PC-3 (cell line): ENCODE results near the gene PLAGL2. TPM values are rescaled to one million over a fixed set of nuclear protein-coding genes. Genes with fewer than 3 reads are reported as not detected.

Experiments used
- ATAC-seq: fragments of 200-7000 bp; cut with Tn5 transposase; 2 replicates; pipeline ENCODE4 v1.9.1; 2020; ENCODE audit warnings: mild to moderate bottlenecking, moderate library complexity
- BruUV-seq: library from RNA; stranded (reverse); fragments of 400-500 nt; replicated peaks from 2 replicates; lab custom pipeline; 2021; lab: Mats Ljungman, UMichigan
- CTCF ChIA-PET: fragments of 300-600 bp; sonication (Branson Sonifier 250); formaldehyde crosslinking; loops from one replicate; lab custom pipeline; 2022; ENCODE audit warnings: antibody characterized with exemption; lab: Charles Lee
- POLR2A ChIA-PET: fragments of 300-600 bp; sonication (Branson Sonifier 250); formaldehyde crosslinking; loops from one replicate; lab custom pipeline; 2022; ENCODE audit warnings: antibody characterized with exemption; ENCODE audit not compliant: unreplicated experiment; lab: Charles Lee
- DNase-seq: peaks from one replicate; pipeline ENCODE4 v3.0.0-alpha.2; 2015
- H2AFZ ChIP-seq: fragments of 300-600 bp; sonication (generic); 2 replicates; pipeline ENCODE4 v1.6.0; 2016; ENCODE audit warnings: antibody characterized with exemption, low read length
- H3F3A ChIP-seq: fragments of 300-600 bp; sonication (generic); one replicate; pipeline ENCODE4 v1.6.0; 2017; ENCODE audit warnings: antibody characterized with exemption, low read length, control low read depth, mild to moderate bottlenecking; ENCODE audit not compliant: unreplicated experiment
- H3K27ac ChIP-seq: fragments of 300-600 bp; sonication (generic); 2 replicates; pipeline ENCODE4 v1.5.1; 2016; ENCODE audit warnings: mild to moderate bottlenecking, low read length
- H3K27me3 ChIP-seq: fragments of 300-600 bp; sonication (generic); 2 replicates; pipeline ENCODE4 v1.6.1; 2016; ENCODE audit warnings: low read length, mixed read lengths
- H3K36me3 ChIP-seq: fragments of 300-600 bp; sonication (generic); 2 replicates; pipeline ENCODE4 v1.6.1; 2016; ENCODE audit warnings: low read depth, mixed run types, low read length, mixed read lengths
- H3K4me1 ChIP-seq: fragments of 300-600 bp; sonication (generic); 2 replicates; pipeline ENCODE4 v1.5.1; 2016; ENCODE audit warnings: low read length; ENCODE audit not compliant: insufficient read depth
- H3K4me2 ChIP-seq: fragments of 300-600 bp; sonication (generic); 2 replicates; pipeline ENCODE4 v1.6.0; 2016; ENCODE audit warnings: low read length
- H3K4me3 ChIP-seq: fragments of 300-600 bp; sonication (generic); 2 replicates; pipeline ENCODE4 v1.5.1; 2016; ENCODE audit warnings: mild to moderate bottlenecking, low read length, mixed read lengths
- H3K79me2 ChIP-seq: fragments of 300-600 bp; sonication (generic); 2 replicates; pipeline ENCODE4 v1.6.1; 2017; ENCODE audit warnings: low read length, mixed read lengths
- H3K9ac ChIP-seq: fragments of 300-600 bp; sonication (generic); 2 replicates; pipeline ENCODE4 v1.6.0; 2016; ENCODE audit warnings: mild to moderate bottlenecking, low read length
- H3K9me2 ChIP-seq: fragments of 300-600 bp; sonication (generic); replicated peaks from 2 replicates; pipeline ENCODE4 v1.6.1; 2016; ENCODE audit warnings: mixed run types, low read length, mixed read lengths
- H3K9me3 ChIP-seq: fragments of 300-600 bp; sonication (generic); 2 replicates; pipeline ENCODE4 v1.6.1; 2016; ENCODE audit warnings: low read length, mixed read lengths
- H4K20me1 ChIP-seq: fragments of 300-600 bp; sonication (generic); 2 replicates; pipeline ENCODE4 v1.6.1; 2016; ENCODE audit warnings: low read length, mixed read lengths
- CTCF ChIP-seq: fragments of 300-600 bp; sonication (generic); conservative IDR thresholded peaks from 2 replicates; pipeline ENCODE4 v1.5.1; 2017; ENCODE audit warnings: antibody characterized with exemption, low read depth, mild to moderate bottlenecking, low read length
- EZH2 ChIP-seq: fragments of 300-600 bp; sonication (generic); IDR thresholded peaks from one replicate; pipeline ENCODE4 v1.6.1; 2017; ENCODE audit warnings: antibody characterized with exemption, mild to moderate bottlenecking, low read length; ENCODE audit not compliant: unreplicated experiment
- EZH2phosphoT487 ChIP-seq: fragments of 300-600 bp; sonication (generic); IDR thresholded peaks from 2 replicates; pipeline ENCODE4 v1.6.1; 2018; ENCODE audit warnings: mild to moderate bottlenecking, antibody characterized with exemption, low read length, borderline replicate concordance
- intact Hi-C: fragments of 100-400 bp; cut with micrococcal nuclease; formaldehyde crosslinking; loops from 2 replicates; pipeline ENCODE4 v1.9.0; 2023
- total RNA-seq: library from RNA; depleted of rRNA; stranded (reverse); fragments of >200 nt; gene quantifications from 2 replicates; pipeline ENCODE4 v1.2.3, GENCODE V29; 2014

The PLAGL2 gene
- total RNA-seq, 1 experiment from 2014 or later = 4.4 TPM

- BruUV-seq = no TSS peak
- H3K79me2 ChIP-seq = no peaks in the 10 kb centered on the region
- intact Hi-C loops = no loop called here
Measured at GRCh38 chr20:32150291-32150848, 57.2 kb downstream of the PLAGL2 start.

GRCh38 chr20:32149566-32150170 lies 57.9 kb downstream of the PLAGL2 start:
- ChIA-PET POLR2A (no interaction called here), CTCF (no interaction called here)
- H3K27me3 ChIP-seq = no peaks in the 10 kb centered on the region
- TF ChIP-seq EZH2 = no peak
- TF ChIP-seq CTCF = no peak
- TF ChIP-seq EZH2phosphoT487 = no peak
- intact Hi-C loops = no loop called here
- H3F3A ChIP-seq = no peaks in the 10 kb centered on the region
- no peak for ATAC-seq
- no peaks in the 10 kb centered on the region for H3K9me3 ChIP-seq
- H3K36me3 ChIP-seq = peaks cover 44% of the 10 kb centered on the region
- H3K27ac ChIP-seq = no peak overlapping the region
- no peak overlapping the region for H2AFZ ChIP-seq
- H3K9ac ChIP-seq = no peak overlapping the region
- H3K79me2 ChIP-seq = no peaks in the 10 kb centered on the region
- H3K4me2 ChIP-seq = no peak overlapping the region
- no peak overlapping the region for H3K4me3 ChIP-seq
- peaks cover 2% of the 10 kb centered on the region for H3K4me1 ChIP-seq
- H4K20me1 ChIP-seq = no peaks in the 10 kb centered on the region
- H3K9me2 ChIP-seq = no peaks in the 10 kb centered on the region
- BruUV-seq = no TSS peak
- DNase-seq = no peak

More at GRCh38 chr20:32150291-32150848, 57.2 kb downstream of the PLAGL2 start:
- no peak for TF ChIP-seq EZH2phosphoT487
- TF ChIP-seq CTCF = no peak
- TF ChIP-seq EZH2 = no peak
- Histone ChIP-seq H3K9ac (no peak overlapping the region), H4K20me1 (no peaks in the 10 kb centered on the region), H3K9me2 (no peaks in the 10 kb centered on the region), H3K9me3 (no peaks in the 10 kb centered on the region), H3K4me3 (no peak overlapping the region), H2AFZ (no peak overlapping the region), H3K27me3 (no peaks in the 10 kb centered on the region), H3K4me2 (no peak overlapping the region), H3K4me1 (peaks cover 9% of the 10 kb centered on the region), H3F3A (no peaks in the 10 kb centered on the region), H3K36me3 (peaks cover 37% of the 10 kb centered on the region), H3K27ac (no peak overlapping the region)
- ATAC-seq (no peak), DNase-seq (no peak)
- ChIA-PET POLR2A (no interaction called here), CTCF (no interaction called here)

- no peaks in the 10 kb centered on the region for H3K9me2 ChIP-seq
- no peaks in the 10 kb centered on the region for H3K27me3 ChIP-seq
- no peaks in the 10 kb centered on the region for H3K79me2 ChIP-seq
- POLR2A ChIA-PET = no interaction called here
- H3K27ac ChIP-seq = no peak overlapping the region
- no peaks in the 10 kb centered on the region for H3K9me3 ChIP-seq
- TF ChIP-seq EZH2phosphoT487 (no peak), CTCF (no peak), EZH2 (no peak)
- CTCF ChIA-PET = no interaction called here
- no peak overlapping the region for H3K4me3 ChIP-seq
- intact Hi-C loops = no loop called here
- H3F3A ChIP-seq = no peaks in the 10 kb centered on the region
- no TSS peak for BruUV-seq
- ATAC-seq (no peak), DNase-seq (no peak)
- H3K4me1 ChIP-seq = no peaks in the 10 kb centered on the region
- no peak overlapping the region for H3K9ac ChIP-seq
- no peak overlapping the region for H3K4me2 ChIP-seq
- H2AFZ ChIP-seq = no peak overlapping the region
- no peaks in the 10 kb centered on the region for H4K20me1 ChIP-seq
- H3K36me3 ChIP-seq = peaks cover 66% of the 10 kb centered on the region
Measured at GRCh38 chr20:32144898-32145662, 62.5 kb downstream of the PLAGL2 start.
